ENCODE data around the gene C2.
A peak's percentile ranks its signal among the peaks of the same experiment; 100 is the strongest.
"Not testable (repeated sequence)": the region's sequence is repeated elsewhere in the genome, so short reads cannot be mapped to it uniquely, and the experiment has no call there.

C2 gene

DNA sequence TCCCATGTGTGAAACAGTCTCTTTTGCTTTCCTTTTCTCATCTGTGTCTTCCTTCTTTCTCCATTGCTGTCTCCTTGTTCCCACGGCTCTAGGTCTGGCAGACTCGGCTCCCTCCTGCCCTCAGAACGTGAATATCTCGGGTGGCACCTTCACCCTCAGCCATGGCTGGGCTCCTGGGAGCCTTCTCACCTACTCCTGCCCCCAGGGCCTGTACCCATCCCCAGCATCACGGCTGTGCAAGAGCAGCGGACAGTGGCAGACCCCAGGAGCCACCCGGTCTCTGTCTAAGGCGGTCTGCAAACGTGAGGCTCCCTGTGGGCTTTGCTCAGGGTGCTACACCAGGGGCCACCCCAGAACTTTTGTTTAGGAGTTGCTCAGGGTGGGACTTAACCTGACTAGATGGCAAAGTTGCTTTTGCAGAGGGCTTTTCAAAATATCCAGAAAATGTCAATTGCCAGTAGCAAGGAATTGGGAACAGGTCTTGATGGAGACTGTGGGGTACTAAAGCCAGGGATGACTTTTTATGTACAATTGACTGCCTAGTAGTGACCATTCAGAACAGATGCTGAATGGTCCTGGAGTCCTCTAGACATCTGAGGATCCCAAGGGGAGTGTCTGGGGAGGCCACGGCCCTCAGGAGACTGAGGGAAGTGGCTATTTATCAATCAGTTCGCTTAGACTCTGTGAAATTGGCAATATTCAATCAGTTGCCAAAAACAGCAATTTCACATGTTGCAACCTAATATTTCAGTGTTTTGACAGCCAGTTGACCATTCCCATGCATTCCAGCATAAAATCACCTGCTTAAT lies 550 bp downstream of the C2 start:
- no peak for ATAC-seq

DNA sequence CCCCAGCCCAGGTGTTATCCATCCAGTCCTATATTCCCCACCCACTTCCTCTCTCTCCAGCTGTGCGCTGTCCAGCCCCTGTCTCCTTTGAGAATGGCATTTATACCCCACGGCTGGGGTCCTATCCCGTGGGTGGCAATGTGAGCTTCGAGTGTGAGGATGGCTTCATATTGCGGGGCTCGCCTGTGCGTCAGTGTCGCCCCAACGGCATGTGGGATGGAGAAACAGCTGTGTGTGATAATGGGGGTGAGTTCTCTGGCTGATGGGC lies 1.1 kb downstream of the C2 start:
- ATAC-seq (no peak), DNase-seq (no peak)

More for the DNA sequence above, 550 bp downstream of the C2 start:
- DNase-seq = no peak

DNA sequence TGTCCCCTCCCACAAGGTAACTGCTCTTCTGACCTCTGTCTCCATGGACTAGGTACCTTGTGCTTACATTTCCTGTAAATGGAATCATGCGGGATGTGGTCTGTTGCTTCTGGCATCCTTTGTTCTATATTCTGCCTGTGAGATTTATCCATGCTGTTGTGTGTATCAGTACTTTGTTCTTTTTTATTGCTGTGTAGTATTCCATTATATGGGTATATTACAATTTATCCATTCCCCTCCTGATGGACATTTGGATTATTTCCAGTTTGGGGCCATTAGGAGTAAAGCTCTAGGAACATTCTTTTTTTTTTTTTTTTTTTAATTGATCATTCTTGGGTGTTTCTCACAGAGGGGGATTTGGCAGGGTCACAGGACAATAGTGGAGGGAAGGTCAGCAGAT lies 3.4 kb downstream of the C2 start:
- no peak for DNase-seq
- no peak for ATAC-seq

DNA sequence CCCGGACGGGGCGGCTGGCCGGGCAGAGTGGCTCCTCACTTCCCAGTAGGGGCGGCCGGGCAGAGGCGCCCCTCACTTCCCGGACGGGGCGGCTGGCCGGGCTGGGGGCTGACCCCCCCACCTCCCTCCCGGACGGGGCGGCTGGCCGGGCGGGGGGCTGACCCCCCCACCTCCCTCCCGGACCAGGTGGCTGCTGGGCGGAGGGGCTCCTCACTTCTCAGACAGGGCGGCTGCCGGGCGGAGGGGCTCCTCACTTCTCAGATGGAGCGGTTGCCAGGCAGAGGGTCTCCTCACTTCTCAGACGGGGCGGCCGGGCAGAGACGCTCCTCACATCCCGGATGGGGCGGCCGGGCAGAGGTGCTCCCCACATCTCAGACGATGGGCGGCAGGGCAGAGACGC lies 4.6 kb downstream of the C2 start:
- ATAC-seq, DNase-seq: not testable (repeated sequence)

DNA sequence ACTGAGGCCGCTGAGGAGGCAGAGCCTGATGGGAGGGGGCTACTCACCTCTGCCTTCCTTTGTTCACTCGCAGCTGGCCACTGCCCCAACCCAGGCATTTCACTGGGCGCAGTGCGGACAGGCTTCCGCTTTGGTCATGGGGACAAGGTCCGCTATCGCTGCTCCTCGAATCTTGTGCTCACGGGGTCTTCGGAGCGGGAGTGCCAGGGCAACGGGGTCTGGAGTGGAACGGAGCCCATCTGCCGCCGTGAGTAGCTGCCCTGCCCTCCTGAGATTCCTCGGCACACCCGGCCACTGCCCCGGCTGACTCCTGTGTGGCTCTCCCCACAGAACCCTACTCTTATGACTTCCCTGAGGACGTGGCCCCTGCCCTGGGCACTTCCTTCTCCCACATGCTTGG lies 6.0 kb downstream of the C2 start:
- no peak for DNase-seq
- no peak for ATAC-seq

DNA sequence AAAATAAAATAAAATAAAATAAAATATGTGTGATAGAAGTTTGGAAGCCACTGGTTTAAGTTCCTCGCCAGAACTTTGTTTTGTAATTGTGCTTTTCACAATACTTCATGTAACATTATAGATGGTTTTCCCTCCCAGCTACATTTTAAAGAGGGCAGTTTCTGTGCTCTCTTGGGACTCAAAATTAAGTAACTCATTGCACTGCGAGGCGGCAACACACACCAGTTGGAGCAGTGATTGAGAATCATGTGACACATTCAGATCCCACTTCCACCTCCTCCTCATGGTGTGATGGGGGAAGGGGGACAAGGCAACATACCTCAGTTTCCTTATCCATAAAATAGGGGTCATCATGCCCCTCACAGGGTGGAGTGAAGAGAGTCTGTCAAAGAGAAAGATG lies 7.5 kb downstream of the C2 start:
- ATAC-seq (no peak), DNase-seq (no peak)

DNA sequence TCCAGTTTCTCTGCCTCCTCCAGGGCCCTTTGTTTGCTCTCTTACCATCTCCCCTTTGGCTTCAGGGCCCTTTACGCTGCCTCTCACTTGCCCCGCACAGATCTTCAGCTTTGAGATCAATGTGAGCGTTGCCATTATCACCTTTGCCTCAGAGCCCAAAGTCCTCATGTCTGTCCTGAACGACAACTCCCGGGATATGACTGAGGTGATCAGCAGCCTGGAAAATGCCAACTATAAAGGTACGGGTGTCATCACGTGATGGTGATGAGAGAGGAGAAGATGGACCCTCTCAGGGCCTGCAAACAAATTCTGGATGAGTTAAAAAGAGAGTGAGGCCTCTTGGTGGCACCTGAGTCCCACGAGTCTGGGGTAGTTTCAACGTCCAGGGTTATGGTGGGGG lies 8.3 kb downstream of the C2 start:
- ATAC-seq (no peak), DNase-seq (no peak)

DNA sequence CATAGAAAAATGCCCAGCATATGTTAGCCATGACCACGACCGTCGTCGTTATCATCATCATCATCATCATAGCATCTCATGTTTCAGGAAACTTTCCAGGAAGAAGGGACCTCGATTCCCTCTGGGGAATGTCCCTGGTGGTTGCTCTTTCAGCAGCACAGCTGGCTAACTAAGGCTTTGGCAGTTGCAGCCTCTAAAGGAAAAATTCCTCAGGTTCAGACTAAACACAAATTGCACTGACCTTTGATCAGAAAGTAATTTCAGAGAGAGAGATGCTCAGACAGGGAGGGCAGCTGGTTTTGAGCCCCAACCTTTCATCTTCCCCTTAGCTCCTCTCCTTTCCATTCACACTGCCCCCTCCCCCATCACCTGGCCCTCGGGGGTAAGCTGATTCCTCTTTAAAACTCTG lies 12.7 kb downstream of the C2 start:
- DNase-seq = no peak
- no peak for ATAC-seq

DNA sequence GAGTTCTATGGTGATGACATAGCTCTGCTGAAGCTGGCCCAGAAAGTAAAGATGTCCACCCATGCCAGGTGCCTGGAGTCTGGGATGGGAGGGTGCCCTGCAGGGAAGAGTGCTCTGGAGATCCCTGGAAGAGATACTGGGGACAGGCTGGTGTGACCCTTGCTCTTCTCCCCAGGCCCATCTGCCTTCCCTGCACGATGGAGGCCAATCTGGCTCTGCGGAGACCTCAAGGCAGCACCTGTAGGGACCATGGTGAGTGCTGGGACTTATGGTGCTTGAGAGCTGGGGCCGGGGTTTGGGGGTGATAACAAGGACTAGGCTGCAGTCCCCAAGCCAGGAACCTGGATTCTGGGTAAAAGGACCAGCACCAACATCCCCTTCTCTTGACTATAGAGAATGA lies 16.2 kb downstream of the C2 start:
- no peak for ATAC-seq
- no peak for DNase-seq

DNA sequence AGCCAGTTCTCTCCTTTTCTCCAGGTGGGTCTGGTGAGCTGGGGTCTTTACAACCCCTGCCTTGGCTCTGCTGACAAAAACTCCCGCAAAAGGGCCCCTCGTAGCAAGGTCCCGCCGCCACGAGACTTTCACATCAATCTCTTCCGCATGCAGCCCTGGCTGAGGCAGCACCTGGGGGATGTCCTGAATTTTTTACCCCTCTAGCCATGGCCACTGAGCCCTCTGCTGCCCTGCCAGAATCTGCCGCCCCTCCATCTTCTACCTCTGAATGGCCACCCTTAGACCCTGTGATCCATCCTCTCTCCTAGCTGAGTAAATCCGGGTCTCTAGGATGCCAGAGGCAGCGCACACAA lies 17.6 kb downstream of the C2 start:
- DNase-seq = no peak
- no peak for ATAC-seq

DNA sequence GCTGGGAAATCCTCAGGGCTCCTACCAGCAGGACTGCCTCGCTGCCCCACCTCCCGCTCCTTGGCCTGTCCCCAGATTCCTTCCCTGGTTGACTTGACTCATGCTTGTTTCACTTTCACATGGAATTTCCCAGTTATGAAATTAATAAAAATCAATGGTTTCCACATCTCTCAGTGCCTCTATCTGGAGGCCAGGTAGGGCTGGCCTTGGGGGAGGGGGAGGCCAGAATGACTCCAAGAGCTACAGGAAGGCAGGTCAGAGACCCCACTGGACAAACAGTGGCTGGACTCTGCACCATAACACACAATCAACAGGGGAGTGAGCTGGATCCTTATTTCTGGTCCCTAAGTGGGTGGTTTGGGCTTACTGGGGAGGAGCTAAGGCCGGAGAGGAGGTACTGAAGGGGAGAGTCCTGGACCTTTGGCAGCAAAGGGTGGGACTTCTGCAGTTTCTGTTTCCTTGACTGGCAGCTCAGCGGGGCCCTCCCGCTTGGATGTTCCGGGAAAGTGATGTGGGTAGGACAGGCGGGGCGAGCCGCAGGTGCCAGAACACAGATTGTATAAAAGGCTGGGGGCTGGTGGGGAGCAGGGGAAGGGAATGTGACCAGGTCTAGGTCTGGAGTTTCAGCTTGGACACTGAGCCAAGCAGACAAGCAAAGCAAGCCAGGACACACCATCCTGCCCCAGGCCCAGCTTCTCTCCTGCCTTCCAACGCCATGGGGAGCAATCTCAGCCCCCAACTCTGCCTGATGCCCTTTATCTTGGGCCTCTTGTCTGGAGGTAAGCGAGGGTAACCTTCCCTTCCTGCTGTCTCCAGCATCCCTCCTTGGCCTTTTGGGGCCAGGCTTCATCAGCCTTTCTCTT lies 18.2 kb downstream of the C2 start, which contains the start of gene CFB:
CFB (plus strand) TSS at position 589 of the 863 bp plus-strand sequence; CDS start at position 716, 127 bp downstream.
- DNase-seq (no peak), ATAC-seq (peak; percentile 19)

DNA sequence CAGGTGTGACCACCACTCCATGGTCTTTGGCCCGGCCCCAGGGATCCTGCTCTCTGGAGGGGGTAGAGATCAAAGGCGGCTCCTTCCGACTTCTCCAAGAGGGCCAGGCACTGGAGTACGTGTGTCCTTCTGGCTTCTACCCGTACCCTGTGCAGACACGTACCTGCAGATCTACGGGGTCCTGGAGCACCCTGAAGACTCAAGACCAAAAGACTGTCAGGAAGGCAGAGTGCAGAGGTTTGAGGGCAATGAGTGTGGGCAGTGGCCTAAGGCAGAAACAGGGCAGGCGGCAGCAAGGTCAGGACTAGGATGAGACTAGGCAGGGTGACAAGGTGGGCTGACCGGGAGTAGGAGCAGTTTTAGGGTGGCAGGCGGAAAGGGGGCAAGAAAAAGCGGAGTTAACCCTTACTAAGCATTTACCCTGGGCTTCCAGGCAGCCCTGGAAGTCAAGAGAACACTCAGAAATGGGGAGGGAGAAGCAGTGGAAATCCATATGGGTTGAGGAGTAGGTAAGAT lies 18.9 kb downstream of the C2 start:
- DNase-seq (no peak), ATAC-seq (no peak)

DNA sequence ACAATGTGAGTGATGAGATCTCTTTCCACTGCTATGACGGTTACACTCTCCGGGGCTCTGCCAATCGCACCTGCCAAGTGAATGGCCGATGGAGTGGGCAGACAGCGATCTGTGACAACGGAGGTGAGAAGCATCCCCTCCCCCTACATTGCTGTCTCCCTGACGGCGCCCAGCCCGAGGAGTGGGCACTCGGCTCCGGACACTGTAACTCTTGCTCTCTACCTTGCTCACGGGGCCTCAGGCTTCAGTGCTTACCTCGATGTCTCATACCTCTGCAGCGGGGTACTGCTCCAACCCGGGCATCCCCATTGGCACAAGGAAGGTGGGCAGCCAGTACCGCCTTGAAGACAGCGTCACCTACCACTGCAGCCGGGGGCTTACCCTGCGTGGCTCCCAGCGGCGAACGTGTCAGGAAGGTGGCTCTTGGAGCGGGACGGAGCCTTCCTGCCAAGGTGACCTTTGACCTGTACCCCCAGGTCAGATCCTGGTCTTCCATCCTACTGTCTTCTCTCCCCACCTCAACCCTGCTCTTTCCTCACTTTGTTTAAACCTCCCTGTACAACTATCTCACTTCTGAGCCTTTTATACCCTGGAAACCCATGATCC lies 19.7 kb downstream of the C2 start:
- no peak for DNase-seq
- no peak for ATAC-seq

DNA sequence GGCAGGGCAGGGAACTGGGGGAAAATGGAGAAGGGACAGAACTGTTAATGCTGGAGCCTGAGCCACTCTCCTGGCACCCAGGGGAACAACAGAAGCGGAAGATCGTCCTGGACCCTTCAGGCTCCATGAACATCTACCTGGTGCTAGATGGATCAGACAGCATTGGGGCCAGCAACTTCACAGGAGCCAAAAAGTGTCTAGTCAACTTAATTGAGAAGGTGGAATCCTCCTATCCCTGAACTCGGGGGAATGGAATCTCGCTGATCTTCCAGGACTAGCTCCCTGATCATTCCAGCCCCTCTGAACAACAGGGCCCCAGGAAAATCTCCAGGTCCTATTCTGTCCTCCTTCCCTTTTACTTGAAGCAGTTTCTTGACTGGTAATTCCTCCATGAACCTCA lies 20.3 kb downstream of the C2 start:
- DNase-seq (no peak), ATAC-seq (no peak)

DNA sequence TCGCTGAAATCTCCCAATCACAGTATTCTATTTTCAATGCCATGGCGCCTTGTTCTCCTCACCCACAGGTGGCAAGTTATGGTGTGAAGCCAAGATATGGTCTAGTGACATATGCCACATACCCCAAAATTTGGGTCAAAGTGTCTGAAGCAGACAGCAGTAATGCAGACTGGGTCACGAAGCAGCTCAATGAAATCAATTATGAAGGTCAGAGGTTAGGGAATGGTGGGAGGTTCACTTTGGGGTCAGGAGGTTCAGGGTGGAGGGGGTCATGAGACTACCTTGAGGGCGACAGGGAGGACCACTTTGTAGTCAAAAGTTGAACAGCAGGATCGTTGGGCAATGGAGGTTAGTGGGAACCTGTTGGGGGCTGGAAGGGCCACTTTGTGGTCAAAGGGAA lies 20.8 kb downstream of the C2 start:
- ATAC-seq (no peak), DNase-seq (no peak)

DNA sequence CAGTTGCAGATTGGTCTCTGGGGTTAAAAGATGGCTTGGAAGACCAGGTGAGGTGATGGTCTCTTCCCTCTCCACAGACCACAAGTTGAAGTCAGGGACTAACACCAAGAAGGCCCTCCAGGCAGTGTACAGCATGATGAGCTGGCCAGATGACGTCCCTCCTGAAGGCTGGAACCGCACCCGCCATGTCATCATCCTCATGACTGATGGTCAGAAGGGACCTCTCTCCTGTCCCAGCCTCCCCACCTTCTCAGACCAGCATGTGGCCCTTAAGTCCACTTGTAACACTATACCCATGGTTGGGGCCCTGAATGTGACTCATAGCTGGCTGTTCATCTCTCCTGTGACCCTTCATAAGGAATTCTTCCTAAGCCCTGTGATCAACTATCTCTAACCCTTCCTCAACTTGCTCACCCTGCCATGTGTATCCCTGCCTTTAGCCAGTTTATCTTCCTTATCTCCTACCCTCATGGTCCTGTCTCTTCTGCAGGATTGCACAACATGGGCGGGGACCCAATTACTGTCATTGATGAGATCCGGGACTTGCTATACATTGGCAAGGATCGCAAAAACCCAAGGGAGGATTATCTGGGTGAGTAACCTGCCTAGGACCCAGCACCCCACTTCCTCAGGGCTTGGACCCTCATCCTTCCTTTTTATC lies 21.4 kb downstream of the C2 start:
- no peak for DNase-seq
- no peak for ATAC-seq

DNA sequence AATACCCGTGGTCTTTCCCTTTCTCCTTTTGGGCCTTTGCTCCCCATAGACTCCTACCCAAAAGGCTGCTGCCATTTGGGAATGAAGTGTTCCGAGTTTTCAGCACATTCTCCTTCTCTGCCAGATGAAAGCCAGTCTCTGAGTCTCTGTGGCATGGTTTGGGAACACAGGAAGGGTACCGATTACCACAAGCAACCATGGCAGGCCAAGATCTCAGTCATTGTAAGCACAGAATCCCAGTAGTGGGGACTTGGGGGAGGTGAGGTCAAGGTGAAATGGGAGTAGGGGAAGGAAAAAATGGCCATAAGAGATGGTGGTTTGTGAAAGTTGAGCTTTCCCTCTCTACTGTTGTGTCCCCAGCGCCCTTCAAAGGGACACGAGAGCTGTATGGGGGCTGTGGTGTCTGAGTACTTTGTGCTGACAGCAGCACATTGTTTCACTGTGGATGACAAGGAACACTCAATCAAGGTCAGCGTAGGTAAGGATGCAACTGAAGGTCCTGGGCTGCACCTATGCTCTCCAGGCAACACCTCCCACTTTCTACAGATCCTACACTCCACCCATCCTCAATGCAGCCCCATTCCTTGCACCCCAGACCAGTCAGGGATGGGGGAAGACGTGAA lies 22.5 kb downstream of the C2 start:
- no peak for ATAC-seq
- no peak for DNase-seq

DNA sequence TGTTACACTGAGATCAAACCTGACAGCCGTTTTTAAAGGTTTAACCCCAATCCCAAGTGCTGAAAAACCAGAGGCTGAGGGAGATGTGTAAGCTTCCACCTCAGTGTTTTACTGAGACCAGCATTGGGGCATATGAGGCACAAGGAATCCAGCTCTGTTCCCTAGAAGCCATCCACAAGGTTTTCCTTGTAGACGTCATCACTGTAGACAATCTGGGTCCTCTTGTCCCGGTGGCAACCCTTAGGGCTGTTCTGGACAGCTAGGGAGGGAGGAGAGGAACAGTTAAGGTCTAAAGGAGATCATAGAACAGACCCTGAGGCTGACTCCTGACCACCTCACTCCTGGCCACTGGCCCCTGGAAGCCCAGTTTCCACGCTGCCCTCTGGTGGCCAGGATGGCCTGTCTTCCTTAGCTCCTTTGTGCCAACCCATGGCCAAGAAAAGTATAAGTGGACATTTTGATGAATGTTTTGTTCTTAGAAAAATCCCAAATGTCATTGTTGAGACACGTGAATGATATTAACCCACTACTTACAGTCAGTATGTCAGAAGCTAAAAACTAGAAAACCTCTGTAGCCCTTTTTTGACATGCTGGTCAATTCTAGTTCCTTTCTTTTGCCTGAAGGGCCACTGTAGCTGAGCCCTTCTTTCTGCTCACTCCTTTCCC lies 24.8 kb downstream of the C2 start:
- ATAC-seq (no peak), DNase-seq (peak; percentile 67)

DNA sequence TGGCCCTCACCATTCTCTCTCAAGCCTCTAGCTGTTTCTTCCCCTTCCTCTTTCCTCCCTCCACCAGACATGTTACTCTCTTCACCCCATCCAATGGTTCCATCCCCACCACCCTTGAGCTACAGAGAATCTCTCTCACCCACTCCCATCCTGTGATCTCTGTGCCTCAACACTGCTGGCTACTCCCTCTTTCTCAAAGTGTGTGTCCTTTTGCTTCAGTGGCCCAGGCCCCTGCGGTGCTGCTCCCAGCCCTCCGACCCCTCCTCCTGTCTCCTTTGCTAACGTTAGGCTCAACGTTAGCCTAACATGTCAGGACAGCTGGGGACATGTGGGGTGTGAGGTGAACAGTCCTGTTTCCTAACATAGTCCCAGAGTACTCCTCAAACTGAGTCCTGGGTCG lies 25.4 kb downstream of the C2 start:
- no peak for ATAC-seq
- no peak for DNase-seq

DNA sequence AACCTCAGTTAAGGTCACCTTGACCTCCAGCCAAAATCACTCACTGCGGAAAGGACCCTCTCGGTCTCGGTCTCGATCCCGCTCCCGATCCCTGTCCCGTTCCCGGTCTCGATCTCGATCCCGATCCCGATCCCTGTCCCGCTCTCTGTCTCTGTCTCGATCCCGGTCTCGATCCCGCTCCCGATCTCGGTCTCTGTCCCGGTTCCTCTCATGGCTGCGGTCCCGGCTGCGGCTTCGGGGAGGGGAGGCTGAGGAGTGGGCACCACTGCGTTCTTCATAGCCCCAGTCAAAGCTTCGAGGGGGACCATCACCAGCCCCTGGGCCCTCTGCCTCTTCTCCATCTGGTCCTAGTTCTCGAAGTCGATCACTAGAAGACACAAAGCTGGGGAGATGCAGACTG lies 27.0 kb downstream of the C2 start:
- DNase-seq (no peak), ATAC-seq (no peak)

DNA sequence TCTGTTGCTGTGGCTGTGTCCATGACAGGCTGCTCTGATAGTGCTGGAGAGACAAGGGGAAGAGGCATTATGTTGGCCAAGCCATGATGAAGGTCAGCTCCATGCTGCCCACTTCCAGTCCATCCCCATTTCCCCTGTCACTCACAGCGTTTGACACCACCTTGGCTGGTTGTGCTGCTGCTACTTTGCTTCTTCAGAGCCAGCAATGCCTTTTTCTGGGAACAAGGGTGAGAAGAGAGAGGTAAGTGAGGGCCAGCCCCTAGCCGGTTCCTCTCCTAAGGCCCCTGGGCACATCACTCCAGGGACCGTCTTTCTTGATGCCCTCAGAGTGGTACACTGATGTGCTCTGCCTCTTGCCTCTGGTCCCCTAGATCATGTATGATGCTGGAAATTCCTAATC lies 29.3 kb downstream of the C2 start:
- ATAC-seq (no peak), DNase-seq (no peak)

DNA sequence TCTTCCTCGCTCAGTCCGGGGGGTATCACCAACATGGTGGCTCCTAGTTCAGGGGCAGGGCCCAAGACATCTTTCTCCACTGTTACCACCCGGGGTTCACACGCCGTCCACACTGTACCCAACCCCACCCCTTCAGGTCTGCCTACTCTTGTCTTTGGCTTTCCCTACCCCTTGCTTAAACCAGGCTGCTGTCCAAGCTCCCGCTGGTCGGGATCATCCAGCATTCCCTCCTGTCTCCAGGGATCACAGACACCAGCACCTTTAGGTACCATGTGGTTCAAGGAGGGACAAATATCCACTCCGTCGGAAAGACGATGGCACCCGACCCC lies 30.9 kb downstream of the C2 start:
- ATAC-seq = no peak
- DNase-seq = no peak

All from stimulated activated naive CD8-positive, alpha-beta T cell treated with anti-CD3 and anti-CD28 coated beads, Interleukin-15, Interleukin-2, amounts not matched to agents 100 U/mL and 50 U/mL, for 24 hours (primary cell).